Parathyroid adenoma (tissue), 2 donors: ENCODE data around the gene STX1A.

ENCODE experiments used
- H2AFZ ChIP-seq: fragments of 300-600 bp; sonication (generic); one replicate; pipeline ENCODE4 v1.7.0; 2017; ENCODE audit warnings: antibody characterized with exemption, mild to moderate bottlenecking
- H3K27ac ChIP-seq: fragments of 300-600 bp; sonication (generic); one replicate; pipeline ENCODE4 v1.7.0; 2017
- H3K27me3 ChIP-seq: fragments of 300-600 bp; sonication (generic); one replicate; pipeline ENCODE4 v1.7.0; 2017; ENCODE audit warnings: low read length; ENCODE audit not compliant: control insufficient read depth, insufficient read depth
- H3K36me3 ChIP-seq: fragments of 300-600 bp; sonication (generic); one replicate; pipeline ENCODE4 v1.7.0; 2017; ENCODE audit warnings: low read length; ENCODE audit not compliant: control insufficient read depth, insufficient read depth
- H3K4me1 ChIP-seq: fragments of 300-600 bp; sonication (generic); one replicate; pipeline ENCODE4 v1.7.0; 2017; ENCODE audit warnings: control low read depth
- H3K4me2 ChIP-seq: fragments of 300-600 bp; sonication (generic); one replicate; pipeline ENCODE4 v1.7.0; 2017; ENCODE audit warnings: low read length
- H3K4me3 ChIP-seq: fragments of 300-600 bp; sonication (generic); one replicate; pipeline ENCODE4 v1.7.0; 2017; ENCODE audit warnings: low read depth, low read length
- H3K79me2 ChIP-seq: fragments of 300-600 bp; sonication (generic); one replicate; pipeline ENCODE4 v1.7.0; 2017; ENCODE audit warnings: control low read depth
- H3K9ac ChIP-seq: fragments of 300-600 bp; sonication (generic); one replicate; pipeline ENCODE4 v1.7.0; 2017; ENCODE audit warnings: mild to moderate bottlenecking
- H3K9me3 ChIP-seq: fragments of 300-600 bp; sonication (generic); one replicate; pipeline ENCODE4 v1.7.0; 2017; ENCODE audit warnings: low read length; ENCODE audit not compliant: control insufficient read depth
- CTCF ChIP-seq: fragments of 300-600 bp; sonication (generic); IDR thresholded peaks from one replicate; pipeline ENCODE4 v1.7.0; 2017; ENCODE audit warnings: antibody characterized with exemption, mild to moderate bottlenecking
- donor health status: primary hyperparathyroidism.

The STX1A gene

GRCh38 chr7:73732397-73732796 lies 12.9 kb upstream of the STX1A start:
- Histone ChIP-seq H3K36me3 (no peaks in the 10 kb centered on the region), H3K4me2 (no peak overlapping the region), H3K4me1 (peaks cover 2% of the 10 kb centered on the region), H3K27ac (no peak overlapping the region), H3K9me3 (no peaks in the 10 kb centered on the region), H3K9ac (no peak overlapping the region), H3K27me3 (no peaks in the 10 kb centered on the region), H3K79me2 (no peaks in the 10 kb centered on the region), H2AFZ (no peak overlapping the region), H3K4me3 (no peak overlapping the region)
- no peak for TF ChIP-seq CTCF

- H3K36me3 ChIP-seq, result no peaks in the 10 kb centered on the region
- H3K9me3 ChIP-seq, result no peaks in the 10 kb centered on the region
- H3K9ac ChIP-seq, result no peak overlapping the region
- H3K27me3 ChIP-seq, result no peaks in the 10 kb centered on the region
- no peak overlapping the region for H2AFZ ChIP-seq
- H3K4me3 ChIP-seq, result no peak overlapping the region
- H3K4me1 ChIP-seq, result no peaks in the 10 kb centered on the region
- no peaks in the 10 kb centered on the region for H3K79me2 ChIP-seq
- no peak overlapping the region for H3K27ac ChIP-seq
- H3K4me2 ChIP-seq, result no peak overlapping the region
- no peak for TF ChIP-seq CTCF
Measured at GRCh38 chr7:73730485-73730884, 11.0 kb upstream of the STX1A start.

- no peak overlapping the region for H3K27ac ChIP-seq
- H3K79me2 ChIP-seq, result no peaks in the 10 kb centered on the region
- H3K4me1 ChIP-seq, result no peaks in the 10 kb centered on the region
- H3K9me3 ChIP-seq, result no peaks in the 10 kb centered on the region
- no peak overlapping the region for H3K4me2 ChIP-seq
- H3K27me3 ChIP-seq, result no peaks in the 10 kb centered on the region
- no peak for TF ChIP-seq CTCF
- H3K36me3 ChIP-seq, result no peaks in the 10 kb centered on the region
- no peak overlapping the region for H3K4me3 ChIP-seq
- no peak overlapping the region for H3K9ac ChIP-seq
- H2AFZ ChIP-seq, result no peak overlapping the region
Measured at GRCh38 chr7:73728551-73728950, 9.1 kb upstream of the STX1A start.

- TF ChIP-seq CTCF, result no peak
- Histone ChIP-seq H3K36me3 (no peaks in the 10 kb centered on the region), H2AFZ (no peak overlapping the region), H3K9me3 (no peaks in the 10 kb centered on the region), H3K9ac (no peak overlapping the region), H3K27me3 (no peaks in the 10 kb centered on the region), H3K27ac (no peak overlapping the region), H3K4me1 (no peaks in the 10 kb centered on the region), H3K4me3 (no peak overlapping the region), H3K4me2 (no peak overlapping the region), H3K79me2 (no peaks in the 10 kb centered on the region)
Measured at GRCh38 chr7:73727952-73728351, 8.5 kb upstream of the STX1A start.

- Histone ChIP-seq H3K79me2 (no peaks in the 10 kb centered on the region), H3K4me1 (peaks cover 4% of the 10 kb centered on the region), H3K9ac (no peak overlapping the region), H3K4me3 (no peak overlapping the region), H3K4me2 (no peak overlapping the region), H3K9me3 (no peaks in the 10 kb centered on the region), H3K27me3 (no peaks in the 10 kb centered on the region), H2AFZ (no peak overlapping the region), H3K27ac (no peak overlapping the region), H3K36me3 (no peaks in the 10 kb centered on the region)
- TF ChIP-seq CTCF, result no peak
Measured at GRCh38 chr7:73726083-73726466, 6.6 kb upstream of the STX1A start.
